Gastroesophageal sphincter (tissue), 3 donors: ENCODE measurements around the gene A4GALT.

Source experiments
- CTCF ChIP-seq, 4 experiments: fragments of 200-600 bp in 2 of 4; fragments of 450-650 bp in 2 of 4; sonication (generic) in 1 of 4; IDR thresholded peaks; one replicate each; pipeline ENCODE4 v1.5.1; 2017 to 2019; ENCODE audit warnings: antibody characterized with exemption in 4 of 4, mild to moderate bottlenecking in 2 of 4, moderate library complexity in 2 of 4
- EP300 ChIP-seq: sonication (generic); formaldehyde crosslinking; IDR thresholded peaks from one replicate; pipeline ENCODE4 v1.6.1; 2017; ENCODE audit warnings: antibody characterized with exemption, mild to moderate bottlenecking
- POLR2A ChIP-seq, 2 donors: fragments of 450-650 bp; IDR thresholded peaks; one replicate each; pipeline ENCODE4 v1.6.1; 2017; ENCODE audit warnings: antibody characterized with exemption in 2 of 2, mild to moderate bottlenecking in 2 of 2, moderate library complexity in 1 of 2

- TF ChIP-seq EP300 (no peak), POLR2A (IDR thresholded peaks at IDR 0.05) (no peak), CTCF (IDR thresholded peaks at IDR 0.05) (no peak)
These were observed 27.5 kb downstream of the A4GALT start for GRCh38 chr22:42693055-42693762.
